ENCODE measurements around the gene DHX30.

The DHX30 gene

GRCh38 chr3:47852604-47853602 is 50.0 kb downstream of the DHX30 start:
- no peaks in the 10 kb centered on the region for H3K27me3 ChIP-seq (replicated peaks; ENCODE audit: control insufficient read depth, insufficient read depth, low read length)
- TF ChIP-seq CTCF (IDR thresholded peaks at IDR 0.05; ENCODE audit: insufficient read depth, low read length, poor library complexity, severe bottlenecking): no peak
- H3K4me3 ChIP-seq (replicated peaks; ENCODE audit: low read depth, low read length): no peak overlapping the region
- DNase-seq (ENCODE audit: extremely low read depth, insufficient read length): no peak
- H3K36me3 ChIP-seq (ENCODE audit: control insufficient read depth, insufficient read depth, low read length): peaks cover 50% of the 10 kb centered on the region

- Histone ChIP-seq H3K27me3 (replicated peaks; ENCODE audit: control insufficient read depth, insufficient read depth, low read length) (no peaks in the 10 kb centered on the region), H3K4me3 (replicated peaks; ENCODE audit: low read depth, low read length) (no peak overlapping the region), H3K36me3 (ENCODE audit: control insufficient read depth, insufficient read depth, low read length) (peaks cover 43% of the 10 kb centered on the region)
- no peak for TF ChIP-seq CTCF (IDR thresholded peaks at IDR 0.05; ENCODE audit: insufficient read depth, low read length, poor library complexity, severe bottlenecking)
- DNase-seq (ENCODE audit: extremely low read depth, insufficient read length): no peak
These were observed 51.3 kb downstream of the DHX30 start for GRCh38 chr3:47854267-47854666.

GRCh38 chr3:47854720-47855455 is 52.0 kb downstream of the DHX30 start:
- no peak for DNase-seq (ENCODE audit: extremely low read depth, insufficient read length)
- H3K36me3 ChIP-seq (ENCODE audit: control insufficient read depth, insufficient read depth, low read length): peaks cover 38% of the 10 kb centered on the region
- H3K27me3 ChIP-seq (replicated peaks; ENCODE audit: control insufficient read depth, insufficient read depth, low read length): no peaks in the 10 kb centered on the region
- H3K4me3 ChIP-seq (replicated peaks; ENCODE audit: low read depth, low read length): no peak overlapping the region
- no peak for TF ChIP-seq CTCF (IDR thresholded peaks at IDR 0.05; ENCODE audit: insufficient read depth, low read length, poor library complexity, severe bottlenecking)

GRCh38 chr3:47855461-47856383 is 52.8 kb downstream of the DHX30 start:
- no peaks in the 10 kb centered on the region for H3K27me3 ChIP-seq (replicated peaks; ENCODE audit: control insufficient read depth, insufficient read depth, low read length)
- H3K4me3 ChIP-seq (replicated peaks; ENCODE audit: low read depth, low read length): no peak overlapping the region
- no peak for TF ChIP-seq CTCF (IDR thresholded peaks at IDR 0.05; ENCODE audit: insufficient read depth, low read length, poor library complexity, severe bottlenecking)
- DNase-seq (ENCODE audit: extremely low read depth, insufficient read length): no peak
- H3K36me3 ChIP-seq (ENCODE audit: control insufficient read depth, insufficient read depth, low read length): peaks cover 34% of the 10 kb centered on the region

- no peak for TF ChIP-seq CTCF (IDR thresholded peaks at IDR 0.05; ENCODE audit: insufficient read depth, low read length, poor library complexity, severe bottlenecking)
- Histone ChIP-seq H3K36me3 (ENCODE audit: control insufficient read depth, insufficient read depth, low read length) (peaks cover 34% of the 10 kb centered on the region), H3K27me3 (replicated peaks; ENCODE audit: control insufficient read depth, insufficient read depth, low read length) (no peaks in the 10 kb centered on the region), H3K4me3 (replicated peaks; ENCODE audit: low read depth, low read length) (no peak overlapping the region)
- no peak for DNase-seq (ENCODE audit: extremely low read depth, insufficient read length)
These were observed 53.7 kb downstream of the DHX30 start for GRCh38 chr3:47856669-47857068.
